AG04449 (cell line): ENCODE results near the gene BST2.

Experiments
- CTCF ChIA-PET: fragments of 350-600 bp; formaldehyde crosslinking; extraction: SDS; loops from one replicate; lab custom pipeline; 2021; ENCODE audit warnings: antibody characterized with exemption; lab: Yijun Ruan, JAX
- POLR2A ChIA-PET: fragments of 400-600, 350-600 bp; formaldehyde crosslinking; extraction: SDS; loops from one replicate; lab custom pipeline; 2020; ENCODE audit warnings: antibody characterized with exemption, inconsistent platforms; lab: Yijun Ruan, JAX
- DNase-seq: peaks from one replicate; pipeline ENCODE4 v3.0.0-alpha.2; 2010; ENCODE audit warnings: low read depth, low spot score
- H3K4me3 ChIP-seq: 2 replicates; pipeline ENCODE4 v1.5.1; 2011; ENCODE audit warnings: low read depth, mild to moderate bottlenecking, control low read depth, low read length
- TF ChIP-seq, protein P1 (sequence below): IDR thresholded peaks from one replicate; pipeline ENCODE4 v1.5.1; 2011; ENCODE audit warnings: mild to moderate bottlenecking, moderate library complexity, low read length, control low read depth, inconsistent platforms; ENCODE audit not compliant: insufficient read depth; ENCODE audit errors: missing control alignments

Gene BST2

DNA sequence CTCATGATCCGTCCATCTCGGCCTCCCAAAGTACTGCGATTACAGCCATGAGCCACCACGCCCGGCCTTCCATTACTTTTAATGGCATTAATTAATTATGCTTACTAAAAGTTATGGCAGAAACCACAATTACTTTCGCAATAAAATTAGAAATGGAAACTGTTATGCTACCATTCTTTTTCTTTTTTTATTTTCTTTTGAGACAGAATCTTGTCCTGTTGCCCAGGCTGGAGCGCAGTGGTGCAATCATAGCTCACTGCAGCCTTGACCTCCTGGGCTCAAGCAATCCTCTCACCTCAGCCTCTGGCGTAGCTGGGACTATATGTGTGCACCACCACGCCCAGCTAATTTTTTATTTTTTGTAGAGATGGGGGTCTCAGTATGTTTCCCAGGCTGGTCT lies 4.6 kb upstream of the BST2 start:
- ChIA-PET POLR2A (no interaction called here), CTCF (interaction anchor here (1.9 kb wide), 1 partner anchor 15 kb away, joined by 7 read pairs; the partner anchor contains the start of gene CCDC194)
- DNase-seq = no peak
- TF ChIP-seq, protein P1, sequence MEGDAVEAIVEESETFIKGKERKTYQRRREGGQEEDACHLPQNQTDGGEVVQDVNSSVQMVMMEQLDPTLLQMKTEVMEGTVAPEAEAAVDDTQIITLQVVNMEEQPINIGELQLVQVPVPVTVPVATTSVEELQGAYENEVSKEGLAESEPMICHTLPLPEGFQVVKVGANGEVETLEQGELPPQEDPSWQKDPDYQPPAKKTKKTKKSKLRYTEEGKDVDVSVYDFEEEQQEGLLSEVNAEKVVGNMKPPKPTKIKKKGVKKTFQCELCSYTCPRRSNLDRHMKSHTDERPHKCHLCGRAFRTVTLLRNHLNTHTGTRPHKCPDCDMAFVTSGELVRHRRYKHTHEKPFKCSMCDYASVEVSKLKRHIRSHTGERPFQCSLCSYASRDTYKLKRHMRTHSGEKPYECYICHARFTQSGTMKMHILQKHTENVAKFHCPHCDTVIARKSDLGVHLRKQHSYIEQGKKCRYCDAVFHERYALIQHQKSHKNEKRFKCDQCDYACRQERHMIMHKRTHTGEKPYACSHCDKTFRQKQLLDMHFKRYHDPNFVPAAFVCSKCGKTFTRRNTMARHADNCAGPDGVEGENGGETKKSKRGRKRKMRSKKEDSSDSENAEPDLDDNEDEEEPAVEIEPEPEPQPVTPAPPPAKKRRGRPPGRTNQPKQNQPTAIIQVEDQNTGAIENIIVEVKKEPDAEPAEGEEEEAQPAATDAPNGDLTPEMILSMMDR = no peak
- H3K4me3 ChIP-seq = no peak overlapping the region

DNA sequence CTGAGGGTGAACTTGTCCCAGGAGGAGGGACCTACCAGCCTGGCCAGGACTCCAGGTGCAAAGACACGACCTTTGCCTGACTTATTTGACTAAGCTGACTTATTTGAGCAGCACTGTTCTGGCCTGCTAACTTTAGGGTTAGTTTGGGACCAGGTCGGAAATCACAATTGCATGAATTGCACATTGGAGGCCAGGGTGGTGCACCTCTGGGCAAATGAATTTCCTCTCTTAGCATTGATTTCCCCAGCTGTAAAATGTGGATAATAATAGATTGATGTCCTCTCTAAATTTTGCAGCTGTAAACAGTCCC lies 1.4 kb upstream of the BST2 start:
- DNase-seq = no peak
- ChIA-PET POLR2A (interaction anchor here (2.2 kb wide), 1 partner anchor 13 kb away, joined by 5 read pairs; the partner anchor contains the start of gene MVB12A), CTCF (no interaction called here)
- H3K4me3 ChIP-seq = no peak overlapping the region
- TF ChIP-seq, protein P1 = no peak

DNA sequence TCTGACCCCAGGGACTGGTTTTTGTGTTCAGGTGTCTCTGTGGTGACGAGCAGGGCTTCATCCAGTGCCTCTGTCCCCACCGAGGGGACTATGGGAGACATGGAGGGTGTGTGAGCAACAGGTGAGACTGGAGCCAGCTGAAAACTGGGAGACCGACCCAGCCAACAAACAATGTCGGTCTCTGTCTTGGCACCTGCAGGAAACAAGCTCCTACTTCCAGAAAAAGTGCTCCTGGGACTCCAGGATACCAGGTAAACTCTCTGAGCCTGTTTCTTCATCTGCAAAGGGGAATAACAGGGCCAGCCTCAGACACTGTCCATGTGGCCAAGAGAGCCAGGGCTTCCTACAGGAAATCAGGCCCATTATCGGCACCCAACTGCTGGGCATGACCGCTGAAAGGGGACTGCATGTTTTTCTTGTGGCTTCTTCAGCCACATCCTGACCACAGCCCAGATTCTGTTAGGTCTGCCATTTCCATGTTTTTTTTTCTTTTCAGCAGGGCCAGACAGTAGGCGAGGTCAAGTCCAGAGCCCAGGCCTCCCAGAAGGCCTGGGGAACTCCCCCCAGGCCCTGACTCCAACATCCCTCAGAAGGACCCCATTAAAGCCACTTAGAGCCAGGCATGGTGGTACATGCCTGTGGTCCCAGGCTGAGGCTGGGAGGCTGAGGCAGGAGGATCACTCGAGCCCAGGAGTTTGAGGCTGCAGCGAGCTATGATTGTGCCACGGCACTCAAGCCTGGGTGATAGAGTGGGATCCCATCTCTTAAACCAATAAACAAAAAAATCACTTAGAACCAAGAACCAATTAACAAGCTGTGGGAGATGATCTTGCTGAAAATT lies 836 bp upstream of the BST2 start:
- CTCF ChIA-PET = interaction anchor here (1.2 kb wide), 1 partner anchor 13 kb away, joined by 6 read pairs; the partner anchor contains the start of gene CCDC194
- TF ChIP-seq, protein P1 = no peak
- DNase-seq = no peak
- POLR2A ChIA-PET = interaction anchor here (2.2 kb wide), 1 partner anchor 13 kb away, joined by 5 read pairs; the partner anchor contains the start of gene MVB12A
- H3K4me3 ChIP-seq = no peak overlapping the region

DNA sequence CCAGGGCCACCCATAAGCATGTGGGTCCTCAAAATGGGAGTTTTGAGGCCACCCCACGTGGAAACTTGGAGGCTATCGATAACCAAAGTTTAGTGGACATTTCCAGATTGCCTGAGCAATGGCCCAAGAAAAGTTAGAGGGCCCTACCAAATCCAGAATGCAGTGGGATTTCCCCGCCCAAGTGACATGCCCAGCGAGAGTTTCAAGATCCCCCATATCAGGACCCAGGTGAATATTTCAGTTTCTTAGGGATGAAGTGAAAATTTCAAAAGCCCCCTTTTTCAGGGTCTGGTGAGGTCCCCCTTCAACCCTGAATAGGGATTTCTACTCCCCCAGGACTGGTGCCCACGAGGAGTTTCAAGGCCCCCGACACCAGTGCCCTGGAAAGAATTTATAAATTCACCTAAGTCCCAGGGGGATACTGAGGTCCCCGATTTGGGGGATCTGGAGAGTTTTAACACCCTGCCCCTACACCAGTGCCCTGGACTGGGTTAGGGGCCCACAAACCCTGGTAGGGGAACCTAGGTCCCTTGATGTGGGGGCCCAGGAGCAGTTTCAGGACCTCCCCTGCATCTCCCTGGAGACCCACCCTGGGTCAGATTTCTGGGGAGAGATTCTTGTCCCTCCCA lies 695 bp downstream of the BST2 start:
- CTCF ChIA-PET = interaction anchor here (0.6 to 2.1 kb wide), 6 partner anchors 8 to 19 kb away, joined by 3 to 8 read pairs (median 4); partner anchors contain the start of gene CCDC194
- no peak for DNase-seq
- TF ChIP-seq, protein P1 = no peak
- POLR2A ChIA-PET = interaction anchor here (2.2 kb wide), 1 partner anchor 15 kb away, joined by 5 read pairs; the partner anchor contains the start of gene MVB12A
- H3K4me3 ChIP-seq = no peak overlapping the region

DNA sequence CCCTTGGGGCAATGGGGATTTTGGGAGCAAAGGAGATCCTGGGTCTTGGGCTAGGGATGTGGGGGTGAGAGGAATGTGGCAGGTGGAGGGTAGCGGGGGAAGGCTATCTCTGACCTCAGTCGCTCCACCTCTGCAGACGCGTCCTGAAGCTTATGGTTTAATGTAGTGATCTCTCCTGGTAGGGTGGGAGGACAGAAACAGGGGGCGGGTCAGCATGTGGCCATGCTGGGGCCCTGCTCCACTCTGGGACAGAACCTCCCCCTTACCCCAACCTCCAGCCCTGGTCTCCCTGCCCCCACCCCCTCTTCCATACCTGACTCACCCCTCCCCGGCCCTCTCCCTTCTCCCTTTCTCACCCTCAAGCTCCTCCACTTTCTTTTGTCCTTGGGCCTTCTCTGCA lies 1.4 kb downstream of the BST2 start:
- H3K4me3 ChIP-seq = no peak overlapping the region
- DNase-seq = no peak
- POLR2A ChIA-PET = no interaction called here
- CTCF ChIA-PET = interaction anchor here (0.8 to 2.1 kb wide), 4 partner anchors 15 to 111 kb away, joined by 3 to 8 read pairs (median 4); no protein-coding TSS in a partner anchor
- TF ChIP-seq, protein P1 = no peak
